ENCODE measurements around the gene PPCDC.

DNA sequence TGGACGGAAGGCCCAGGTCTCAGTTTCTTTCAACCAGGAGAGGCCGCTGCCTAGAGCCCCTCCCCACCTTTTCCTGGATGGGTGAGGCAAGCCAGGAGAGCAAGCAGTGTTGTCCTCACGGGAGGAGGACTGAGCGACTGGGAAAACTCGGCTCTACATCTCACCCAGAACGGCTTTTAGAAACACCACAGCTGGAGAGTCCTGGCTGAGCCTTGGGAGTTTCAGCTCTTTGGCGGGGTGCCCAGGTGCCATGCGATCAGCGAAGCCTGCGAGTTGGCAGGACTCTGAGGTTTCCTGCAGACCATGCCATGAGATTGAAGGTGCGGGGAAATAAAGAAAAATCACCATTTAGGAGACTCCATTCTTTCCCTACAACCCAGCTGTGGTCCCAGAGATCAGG is 26.0 kb downstream of the PPCDC start:
- no peak for TF ChIP-seq EP300 (IDR thresholded peaks at IDR 0.05; ENCODE audit: borderline replicate concordance)
- TF ChIP-seq, protein P1, sequence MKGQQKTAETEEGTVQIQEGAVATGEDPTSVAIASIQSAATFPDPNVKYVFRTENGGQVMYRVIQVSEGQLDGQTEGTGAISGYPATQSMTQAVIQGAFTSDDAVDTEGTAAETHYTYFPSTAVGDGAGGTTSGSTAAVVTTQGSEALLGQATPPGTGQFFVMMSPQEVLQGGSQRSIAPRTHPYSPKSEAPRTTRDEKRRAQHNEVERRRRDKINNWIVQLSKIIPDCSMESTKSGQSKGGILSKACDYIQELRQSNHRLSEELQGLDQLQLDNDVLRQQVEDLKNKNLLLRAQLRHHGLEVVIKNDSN (IDR thresholded peaks at IDR 0.05), result no peak
- no peak for TF ChIP-seq FOXM1 (IDR thresholded peaks at IDR 0.05; ENCODE audit: borderline replicate concordance, low read depth)
- no peak for TF ChIP-seq TAF1 (IDR thresholded peaks at IDR 0.05; ENCODE audit: low read depth)

Measured in Ishikawa (cell line).